Activated T-cell treated with anti-CD3 and anti-CD28 coated beads, Interleukin-2, amount 50 U/mL, for 48 hours (primary cell): ENCODE measurements around the gene ARMC7.
A peak's percentile ranks its signal among the peaks of the same experiment; 100 is the strongest.
"Not testable (repeated sequence)": the region's sequence is repeated elsewhere in the genome, so short reads cannot be mapped to it uniquely, and the experiment has no call there.

Source experiments
- DNase-seq, 2 experiments: peaks; one replicate each; pipeline ENCODE4 v3.0.0-alpha.2; 2020

The ARMC7 gene

GRCh38 chr17:75102385-75102821, 7.4 kb upstream of the ARMC7 start:
- DNase-seq: no peak

DNA sequence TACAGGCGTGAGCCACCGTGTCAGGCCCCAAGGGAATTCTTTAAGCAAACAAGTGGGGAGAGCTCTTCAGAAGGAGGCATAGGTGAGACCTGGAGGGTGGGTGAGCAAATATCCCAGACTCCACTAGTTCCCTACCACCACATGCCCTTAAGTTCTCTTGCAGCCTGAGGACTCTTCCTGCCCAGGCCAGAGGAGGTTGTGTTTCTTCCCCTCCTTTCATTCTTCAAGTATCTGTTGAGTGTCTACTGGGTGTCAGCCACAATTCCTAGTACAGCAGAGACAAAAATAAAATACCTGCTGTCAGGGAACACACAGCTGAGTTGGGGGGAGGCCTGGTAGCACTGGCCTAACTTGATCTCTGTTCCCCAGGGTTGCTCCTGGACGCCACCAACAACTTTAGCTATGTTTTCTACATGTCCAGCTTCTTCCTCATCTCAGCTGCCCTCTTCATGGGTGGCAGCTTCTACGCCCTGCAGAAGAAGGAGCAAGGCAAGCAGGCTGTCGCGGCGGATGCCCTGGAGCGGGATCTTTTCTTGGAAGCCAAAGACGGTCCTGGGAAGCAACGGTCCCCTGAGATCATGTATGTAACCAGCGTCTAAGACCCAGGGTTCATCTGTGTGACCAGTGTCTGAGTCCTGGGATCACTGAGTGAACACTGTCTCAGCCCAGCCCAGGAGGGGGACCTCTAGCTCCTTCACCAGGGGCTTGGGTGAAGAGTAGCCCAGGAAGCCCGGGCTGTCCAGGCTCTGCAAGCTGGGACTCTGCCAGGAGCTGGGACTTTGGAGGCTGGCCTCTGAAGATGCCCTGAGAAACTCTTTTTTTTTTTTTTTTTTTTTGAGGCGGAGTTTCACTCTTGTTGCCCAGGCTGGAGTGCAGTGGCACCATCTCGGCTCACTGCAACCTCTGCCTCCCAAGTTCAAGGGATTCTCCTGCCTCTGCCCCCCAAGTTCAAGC, 5.9 kb upstream of the ARMC7 start:
- no peak for DNase-seq

- peak; percentile 53 to 61 for DNase-seq
These were observed 4.4 kb upstream of the ARMC7 start for GRCh38 chr17:75105126-75106080.

- no peak for DNase-seq
These were observed 1.6 kb upstream of the ARMC7 start for GRCh38 chr17:75108193-75108592.

DNA sequence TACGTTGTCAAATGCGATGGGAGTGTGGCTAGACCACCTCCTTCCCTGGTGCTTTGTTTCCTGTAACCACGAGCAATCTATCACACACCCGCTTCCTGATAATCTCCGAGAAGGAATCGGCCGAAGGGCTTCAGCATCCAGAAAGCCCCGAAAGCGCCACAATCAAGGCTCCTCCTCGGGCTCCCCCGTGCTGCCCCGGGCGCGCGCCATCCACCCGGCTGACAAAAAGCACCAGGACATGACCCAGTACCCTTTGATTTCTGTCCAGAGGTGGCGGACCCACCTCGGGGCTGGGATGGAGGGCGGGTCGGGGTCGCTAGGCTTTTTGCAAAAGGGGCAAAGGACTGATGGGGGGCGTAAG, 743 bp upstream of the ARMC7 start:
- DNase-seq: peak; percentile 44 to 49

GRCh38 chr17:75110234-75110937, 617 bp downstream of the ARMC7 start:
- DNase-seq: peak; percentile 52 to 53

DNA sequence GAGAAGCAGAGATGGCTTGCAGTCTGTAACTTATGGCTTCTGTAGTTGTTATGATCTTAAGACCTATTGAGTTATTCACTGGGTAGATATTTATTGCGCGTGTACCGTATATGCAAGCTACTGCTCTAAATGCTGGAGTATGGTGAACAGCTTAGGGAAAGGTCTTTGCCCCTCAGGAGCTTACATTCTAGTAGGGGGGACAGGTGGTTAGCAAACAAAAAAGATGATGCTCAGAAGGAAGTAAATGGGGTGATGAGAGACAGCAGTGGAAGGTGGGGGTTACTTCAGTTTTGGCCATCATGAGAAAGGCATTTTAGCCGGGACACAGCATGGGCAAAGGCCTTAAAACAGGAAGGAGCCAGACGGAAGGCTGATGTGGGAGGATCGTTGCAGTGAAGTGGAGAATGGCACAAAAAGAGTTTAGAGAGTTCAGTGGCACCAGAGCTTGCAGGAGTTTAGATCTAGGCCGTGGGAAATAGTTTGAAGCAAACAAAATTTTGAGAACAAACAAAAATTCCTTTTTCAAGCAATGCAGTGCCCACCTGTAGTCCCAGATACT, 2.1 kb downstream of the ARMC7 start:
- no peak for DNase-seq

GRCh38 chr17:75113798-75114551, 4.2 kb downstream of the ARMC7 start:
- peak; percentile 92 to 93 for DNase-seq

DNA sequence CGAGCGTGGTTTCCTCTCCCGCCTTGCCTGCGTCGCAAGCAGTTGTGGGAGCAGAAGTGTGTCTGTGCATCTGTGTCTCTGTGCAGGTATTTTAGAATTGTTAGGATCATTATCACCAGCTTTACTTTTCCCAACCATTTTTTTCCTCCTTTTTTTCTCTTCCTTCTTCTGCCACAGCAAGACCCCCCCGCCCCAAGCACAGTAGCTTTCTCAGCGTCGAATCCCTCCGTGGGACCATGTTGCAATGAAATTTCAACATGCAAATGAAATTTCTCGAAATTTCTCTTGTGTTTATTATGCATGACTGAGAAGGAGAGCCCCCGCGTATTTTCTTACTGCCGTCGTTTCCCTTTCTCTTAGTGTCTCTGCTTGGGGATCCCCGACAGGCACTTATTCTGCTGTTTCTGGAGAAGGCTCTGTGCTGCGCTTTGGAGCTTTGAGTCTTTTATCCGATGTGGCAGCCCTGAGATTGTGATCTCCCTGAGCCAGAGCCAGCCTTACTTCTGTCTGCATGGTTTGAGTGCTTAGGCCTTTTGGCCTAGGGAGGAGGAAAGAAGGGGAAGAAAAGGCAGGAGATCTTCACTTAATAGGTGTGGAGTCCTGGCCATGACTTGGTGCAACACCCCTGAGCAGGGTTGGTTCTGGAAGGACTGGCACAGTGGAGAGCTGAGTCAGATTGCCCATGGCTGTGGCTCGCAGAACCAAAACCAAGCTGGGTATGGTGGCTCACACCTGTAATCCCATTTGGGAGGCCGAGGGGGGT, 5.0 kb downstream of the ARMC7 start:
- DNase-seq: no peak

DNA sequence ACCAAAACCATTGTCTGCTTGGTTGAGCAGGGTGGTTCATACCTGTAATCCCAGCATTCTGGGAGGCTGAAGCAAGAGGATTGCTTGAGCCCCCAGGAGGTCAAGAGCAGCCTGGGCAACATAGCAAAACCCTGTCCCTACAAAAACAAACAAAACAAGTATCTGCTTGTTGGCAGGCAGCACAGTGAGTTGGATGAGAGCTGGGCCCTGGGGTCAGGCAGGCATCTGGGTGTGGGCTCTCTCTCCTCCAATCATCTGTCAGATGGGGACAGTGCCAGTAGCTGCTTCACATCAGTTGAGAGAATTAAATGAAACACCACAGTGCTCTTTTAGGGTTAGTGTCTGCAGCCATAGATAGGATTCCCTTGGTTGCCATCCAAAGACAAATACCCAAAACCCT, 5.8 kb downstream of the ARMC7 start:
- DNase-seq: no peak

DNA sequence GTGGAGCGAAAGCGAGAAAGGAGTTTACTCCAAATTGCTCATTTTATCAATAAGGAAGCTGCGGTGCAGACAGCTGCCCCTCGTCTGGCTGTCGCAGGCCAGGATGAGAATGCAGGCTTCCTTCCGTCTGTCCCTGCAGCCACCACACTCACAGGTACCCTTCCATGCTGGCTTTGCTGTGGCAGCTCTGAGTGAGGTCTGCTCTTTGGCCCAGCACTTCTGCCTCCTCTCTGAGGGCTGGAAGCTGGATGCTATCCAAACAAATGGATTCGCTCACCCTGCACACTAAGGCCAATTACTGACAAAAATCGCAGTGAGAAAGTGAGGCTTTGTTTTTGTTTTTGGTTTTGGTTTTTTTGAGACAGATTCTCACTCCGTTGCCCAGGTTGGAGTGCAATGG, 7.0 kb downstream of the ARMC7 start:
- no peak for DNase-seq

- DNase-seq: no peak
These were observed 8.5 kb downstream of the ARMC7 start for GRCh38 chr17:75118307-75118706.

- peak; percentile 74 to 78 for DNase-seq
These were observed 14.5 kb downstream of the ARMC7 start for GRCh38 chr17:75124041-75124818.

DNA sequence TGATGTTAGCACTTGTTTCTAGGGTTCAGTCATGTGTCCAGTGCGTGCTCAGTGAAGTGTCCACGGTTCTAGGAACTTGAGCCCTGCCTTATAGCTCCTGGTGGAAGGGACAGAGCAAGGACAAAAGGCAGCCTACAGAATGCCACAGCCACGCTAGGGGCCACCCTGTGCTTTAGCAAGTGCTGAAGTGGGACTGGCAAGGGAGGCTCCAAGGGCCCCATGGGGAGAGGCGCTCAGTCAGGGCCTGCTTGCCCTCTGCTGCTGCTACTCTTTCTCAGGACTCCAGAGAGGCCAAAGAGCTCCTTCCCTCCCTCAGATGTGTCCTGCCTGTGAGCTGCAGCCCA, 15.0 kb downstream of the ARMC7 start:
- no peak for DNase-seq

GRCh38 chr17:75125984-75126383, 16.2 kb downstream of the ARMC7 start:
- no peak for DNase-seq

DNA sequence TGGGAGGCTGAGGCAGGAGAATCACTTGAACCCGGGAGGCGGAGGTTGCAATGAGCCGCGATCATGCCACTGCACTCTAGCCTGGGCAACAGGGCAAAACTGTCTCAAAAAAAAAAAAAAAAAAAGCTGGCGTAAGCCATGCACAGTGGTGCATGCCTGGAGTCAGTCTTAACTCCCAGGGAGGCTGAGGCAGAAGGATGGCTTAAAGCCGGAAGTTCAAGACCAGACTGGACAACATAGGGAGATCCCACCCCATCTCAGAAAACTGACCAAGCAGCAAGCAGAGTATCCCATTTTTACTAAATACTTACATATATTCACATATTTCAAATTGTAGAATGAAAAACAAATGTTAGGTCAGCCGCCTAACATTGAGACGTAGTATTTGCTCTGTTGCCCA, 17.2 kb downstream of the ARMC7 start:
- DNase-seq: no peak

DNA sequence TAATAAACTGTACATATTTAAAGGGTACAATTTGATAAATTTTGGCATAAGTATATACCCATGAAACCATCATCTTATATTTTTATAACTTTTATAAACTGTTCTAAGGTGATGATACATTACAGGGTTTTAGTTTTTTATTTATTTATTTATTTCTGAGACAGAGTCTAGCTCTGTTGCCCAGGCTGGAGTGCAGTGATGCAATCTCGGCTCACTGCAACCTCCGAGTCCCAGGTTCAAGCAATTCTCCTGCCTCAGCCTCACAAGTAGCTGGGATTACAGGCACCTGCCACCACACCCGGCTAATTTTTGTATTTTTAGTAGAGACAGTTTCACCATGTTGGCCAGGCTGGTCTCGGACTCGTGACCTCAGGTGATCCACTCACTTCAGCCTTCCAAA, 18.2 kb downstream of the ARMC7 start:
- DNase-seq: not testable (repeated sequence)

DNA sequence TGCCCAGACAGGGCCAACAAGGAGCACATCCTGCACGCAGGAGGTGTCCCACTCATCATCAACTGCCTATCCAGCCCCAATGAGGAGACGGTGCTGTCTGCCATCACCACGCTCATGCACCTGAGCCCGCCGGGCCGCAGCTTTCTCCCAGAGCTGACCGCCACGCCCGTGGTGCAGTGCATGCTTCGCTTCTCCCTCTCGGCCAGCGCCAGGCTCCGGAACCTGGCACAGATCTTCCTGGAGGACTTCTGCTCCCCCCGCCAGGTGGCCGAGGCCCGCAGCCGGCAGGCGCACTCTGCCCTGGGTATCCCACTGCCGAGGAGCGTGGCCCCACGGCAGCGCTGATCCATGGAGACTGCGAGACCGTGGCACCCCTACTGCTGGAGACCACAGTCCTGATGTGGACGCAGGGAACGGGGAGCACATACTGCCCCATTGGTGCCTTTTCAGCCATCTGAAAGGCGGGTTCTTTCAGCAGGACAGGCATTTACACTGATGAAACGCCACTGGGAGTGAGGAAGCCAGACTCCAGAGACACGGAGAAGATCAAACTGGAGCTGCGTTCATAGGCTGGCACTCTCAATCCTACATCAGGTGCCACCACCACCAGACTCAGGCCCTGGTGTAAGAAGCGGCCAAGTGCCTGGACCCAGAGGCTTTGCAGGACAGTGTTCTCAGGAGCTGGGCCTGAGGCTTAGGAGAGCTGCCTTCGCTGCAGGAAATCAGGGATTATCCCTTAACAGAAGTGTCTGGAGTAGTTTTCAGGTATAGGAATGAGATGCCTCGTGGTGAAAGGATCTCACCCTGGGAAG, 19.1 kb downstream of the ARMC7 start:
- no peak for DNase-seq

DNA sequence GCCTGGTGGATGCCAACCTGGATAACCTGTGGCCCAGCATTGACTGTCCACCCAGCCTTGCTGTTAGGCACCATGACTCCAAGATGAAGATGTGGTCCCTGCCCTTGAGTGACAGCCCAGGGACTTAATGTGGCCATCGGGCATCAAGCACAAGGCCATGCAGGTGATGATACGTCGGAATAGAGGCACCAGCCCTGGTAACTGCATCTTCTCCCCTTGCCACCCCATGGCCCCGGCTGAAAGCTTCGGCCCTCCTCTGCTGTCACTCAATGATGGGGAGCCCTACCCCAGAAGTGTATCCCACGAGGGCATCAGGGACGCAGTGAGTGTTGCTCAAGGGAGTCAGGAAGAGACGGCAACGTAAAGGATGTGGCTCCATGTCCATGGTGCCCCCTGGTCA, 19.8 kb downstream of the ARMC7 start:
- DNase-seq: no peak
